HG03280 (cell line): ENCODE measurements around the gene VTI1A.
"Not testable (repeated sequence)": the region's sequence is repeated elsewhere in the genome, so short reads cannot be mapped to it uniquely, and the experiment has no call there.

Experiments
- ATAC-seq: cut with Tn5 transposase; IDR thresholded peaks from one replicate; pipeline ENCODE4 v1.9.1; 2021; ENCODE audit warnings: mild to moderate bottlenecking, moderate library complexity; ENCODE audit not compliant: unreplicated experiment

Gene VTI1A

GRCh38 chr10:112848868-112849430, 401.9 kb downstream of the VTI1A start:
- no peak for ATAC-seq

GRCh38 chr10:112849546-112849945, 402.5 kb downstream of the VTI1A start:
- ATAC-seq, result no peak

- no peak for ATAC-seq
Observed at GRCh38 chr10:112851181-112851580, 404.2 kb downstream of the VTI1A start.

DNA sequence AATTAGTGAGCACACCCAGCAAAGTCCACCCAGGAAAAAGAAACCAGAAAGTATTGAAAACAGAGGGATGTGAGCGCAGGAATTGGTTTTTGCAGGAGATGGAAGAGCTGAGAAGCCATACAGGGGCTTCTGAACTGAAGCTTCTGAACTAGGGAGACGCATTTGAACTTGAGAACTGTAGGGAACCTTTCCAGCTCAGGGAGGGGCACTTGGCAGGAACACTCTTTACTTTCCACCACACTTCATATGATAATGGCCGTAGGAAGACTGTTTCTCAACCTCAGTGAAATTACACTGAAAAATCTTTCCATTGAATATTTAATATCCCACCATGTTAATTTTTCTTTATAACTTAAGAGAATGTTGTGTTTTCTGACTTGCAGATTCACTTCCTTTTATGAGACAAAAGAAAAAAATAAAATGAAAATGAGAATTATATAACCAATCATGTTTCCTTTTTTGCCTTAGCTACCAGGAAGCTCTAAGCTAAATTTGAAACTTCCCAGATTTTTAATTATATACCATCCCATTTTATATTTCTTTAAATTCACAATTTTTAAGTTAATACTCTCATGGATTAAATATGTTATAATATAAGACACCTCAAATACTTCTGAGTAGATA, 404.7 kb downstream of the VTI1A start:
- ATAC-seq, result no peak

DNA sequence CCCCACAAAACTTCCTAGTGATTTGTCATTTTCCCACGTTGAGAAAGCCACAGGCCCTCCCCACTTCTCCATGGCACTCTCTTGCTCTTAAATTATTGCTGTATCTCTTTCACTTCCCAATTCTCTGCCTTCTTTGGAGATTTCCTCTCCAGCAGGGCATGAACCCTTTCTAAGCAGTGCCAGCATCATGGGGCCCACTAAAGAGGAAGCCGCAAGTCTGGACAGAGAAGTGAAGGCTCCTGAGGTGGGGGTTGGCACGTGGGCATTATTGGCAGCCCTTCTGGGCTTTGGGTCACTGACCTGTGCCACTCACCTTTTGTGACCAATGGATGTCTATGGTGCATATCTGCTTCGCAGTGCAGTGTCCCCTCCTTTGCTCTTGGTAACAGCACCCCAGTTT, 405.3 kb downstream of the VTI1A start:
- ATAC-seq, result no peak

DNA sequence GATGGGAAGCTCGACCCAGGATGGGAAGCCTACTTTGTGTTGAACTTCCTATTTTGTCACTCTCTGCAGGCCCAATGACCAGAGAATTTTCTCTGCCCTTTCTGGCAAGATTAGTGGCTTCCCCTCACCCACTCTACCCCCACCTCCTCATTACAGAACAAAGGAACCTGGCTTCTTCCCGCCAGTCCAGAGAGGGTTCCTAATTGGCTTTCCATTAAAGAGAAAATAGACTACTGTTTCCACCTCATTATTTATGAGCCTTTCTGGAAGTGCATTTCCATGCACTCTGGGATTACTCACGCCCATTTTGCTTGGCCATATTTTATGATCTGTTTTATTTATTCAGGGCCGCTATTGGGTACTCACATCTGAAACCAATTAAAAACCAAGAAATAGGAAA, 408.1 kb downstream of the VTI1A start:
- no peak for ATAC-seq

DNA sequence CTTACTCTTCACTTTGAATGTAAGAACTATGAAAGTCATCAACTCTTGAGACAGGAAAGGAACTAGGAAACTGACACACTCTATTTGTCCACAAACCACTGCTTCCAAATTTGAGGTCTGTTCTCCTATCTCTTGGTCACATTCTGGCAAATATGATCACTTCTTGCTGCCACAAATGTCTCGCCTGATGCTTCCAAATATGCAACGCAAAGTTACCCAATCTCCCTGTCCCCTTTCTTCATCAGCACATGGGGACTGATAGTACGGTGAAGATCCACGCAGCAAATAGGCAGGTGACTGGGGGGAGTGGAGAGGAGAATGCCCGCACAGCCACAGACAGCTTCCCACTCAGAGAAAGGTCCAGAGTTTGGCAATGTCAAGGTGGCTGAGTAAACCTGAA, 410.5 kb downstream of the VTI1A start:
- no peak for ATAC-seq

DNA sequence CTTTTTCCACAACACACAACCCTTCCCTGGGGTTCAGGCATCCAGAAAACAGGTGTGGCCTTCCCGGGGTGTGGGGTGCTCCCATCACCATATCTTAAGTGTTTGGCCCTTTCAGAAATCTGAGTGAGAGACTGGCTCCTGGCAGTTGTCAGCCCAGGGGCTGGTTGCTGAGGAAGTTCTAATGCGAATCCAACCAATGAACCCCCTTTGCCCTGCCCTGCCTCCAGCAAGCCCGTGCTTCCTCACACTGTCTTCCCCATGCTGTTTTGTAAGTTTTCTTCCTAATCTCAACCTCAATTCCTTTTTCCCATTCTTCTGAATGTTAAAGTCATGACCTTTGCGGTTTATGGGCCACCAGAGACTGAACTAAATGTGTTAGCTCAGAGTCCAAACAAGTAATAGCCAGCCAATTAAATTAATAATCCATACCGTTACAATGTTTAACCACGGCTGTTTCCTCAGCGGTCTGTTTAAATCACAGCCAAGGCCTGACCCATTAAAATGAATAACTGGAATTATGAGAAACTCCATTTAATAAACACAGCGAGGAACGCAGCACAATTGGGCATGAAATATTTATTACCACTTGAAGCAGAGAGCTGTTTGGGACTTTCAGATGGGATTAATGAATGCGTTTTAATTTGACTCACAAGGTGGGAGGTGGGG, 412.1 kb downstream of the VTI1A start:
- no peak for ATAC-seq

GRCh38 chr10:112859793-112860192, 412.8 kb downstream of the VTI1A start:
- ATAC-seq, result no peak

- ATAC-seq, result not testable (repeated sequence)
Observed at GRCh38 chr10:112863461-112863860, 416.4 kb downstream of the VTI1A start.
